Brain microvascular endothelial cell (primary cell): ENCODE data around the gene ACSL1.

Experiments used
- DNase-seq: peaks from one replicate; pipeline ENCODE4 v3.0.0-alpha.2; 2020
- H3K27ac ChIP-seq: fragments of 250-450 bp; sonication (Bioruptor Pico); 2 replicates; pipeline ENCODE4 v1.5.1; 2020; ENCODE audit warnings: mild to moderate bottlenecking, moderate library complexity
- H3K27me3 ChIP-seq: fragments of 250-450 bp; sonication (Bioruptor Pico); replicated peaks from 2 replicates; pipeline ENCODE4 v1.5.1; 2020; ENCODE audit warnings: mild to moderate bottlenecking
- H3K36me3 ChIP-seq: fragments of 250-450 bp; sonication (Bioruptor Pico); replicated peaks from 2 replicates; pipeline ENCODE4 v1.5.1; 2020; ENCODE audit warnings: mild to moderate bottlenecking
- H3K4me3 ChIP-seq: 2 replicates; pipeline ENCODE4 v1.5.1; 2011; ENCODE audit warnings: low read depth, mild to moderate bottlenecking, control low read depth, low read length, moderate library complexity
- in situ Hi-C: cut with HindIII; loops from 2 replicates; pipeline ENCODE4 v1.10.0; 2017; ENCODE audit warnings: low sequenced_read_pairs, low pct_ligation_motif_present
- TF ChIP-seq, protein P1 (sequence below): IDR thresholded peaks from 2 replicates; pipeline ENCODE4 v1.5.1; 2011; ENCODE audit warnings: low read depth, mild to moderate bottlenecking, moderate library complexity, low read length, control low read depth, inconsistent platforms; ENCODE audit errors: missing control alignments

Gene ACSL1

DNA sequence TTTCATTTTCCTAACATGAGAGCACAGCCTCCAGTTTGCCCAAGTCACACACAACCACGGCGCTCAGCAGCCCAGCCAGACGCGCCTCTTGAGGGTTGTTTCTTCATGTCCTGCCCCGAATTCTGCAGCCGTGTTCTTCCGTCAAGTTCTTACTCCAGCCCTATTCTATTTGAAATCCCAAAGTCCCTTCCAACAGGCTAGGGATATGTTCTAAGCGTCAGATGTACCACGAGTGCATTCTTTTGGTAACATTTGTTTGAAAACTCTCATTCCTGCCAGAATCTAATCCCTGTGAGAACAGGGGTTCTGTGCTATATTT lies 23.1 kb downstream of the ACSL1 start:
- no peaks in the 10 kb centered on the region for H3K36me3 ChIP-seq

DNA sequence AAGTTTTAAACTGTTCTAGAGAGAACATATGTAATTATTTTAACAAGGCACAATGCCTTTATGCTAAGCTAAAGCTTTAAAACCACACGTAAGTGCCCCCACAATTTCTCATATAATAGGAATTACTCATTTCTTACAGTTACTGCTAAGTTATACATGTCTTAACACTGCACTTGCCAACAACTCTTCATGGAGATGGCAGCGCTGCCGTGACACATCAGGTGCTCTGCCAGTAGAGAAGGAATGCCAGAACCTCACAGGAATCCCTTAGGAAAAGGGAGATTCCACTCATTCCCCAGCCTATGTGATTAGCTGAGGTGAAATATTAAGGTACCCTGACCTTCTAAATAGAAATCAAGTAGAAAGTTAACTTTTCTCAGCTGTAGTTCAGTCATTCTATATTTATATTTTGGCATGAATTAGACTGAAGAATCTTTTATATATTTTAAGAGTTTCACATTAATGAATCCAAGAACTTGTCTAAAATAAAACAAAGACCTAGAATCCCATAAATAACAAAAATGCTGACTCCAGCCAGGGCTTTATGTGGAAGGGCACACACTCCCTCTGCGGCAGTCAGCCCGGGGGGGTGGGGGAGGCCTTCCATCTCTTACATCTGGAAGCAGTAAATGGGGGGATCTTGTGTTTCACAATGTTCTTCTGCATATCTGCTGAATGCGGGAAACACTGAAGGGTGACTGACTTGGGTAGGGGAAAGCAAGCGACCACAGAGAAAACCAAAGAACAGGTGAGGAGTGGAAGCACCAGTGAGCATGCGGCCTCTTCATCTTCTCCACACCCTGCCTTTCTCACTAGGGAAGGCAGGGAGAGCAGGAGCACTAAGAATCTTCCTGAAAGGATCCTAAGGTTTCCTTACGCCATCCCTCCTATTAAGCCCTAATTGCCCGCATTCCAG lies 23.7 kb downstream of the ACSL1 start:
- Histone ChIP-seq H3K36me3 (no peaks in the 10 kb centered on the region), H3K27ac (no peak overlapping the region), H3K27me3 (no peaks in the 10 kb centered on the region), H3K4me3 (no peak overlapping the region)
- no peak for DNase-seq
- TF ChIP-seq, protein P1, sequence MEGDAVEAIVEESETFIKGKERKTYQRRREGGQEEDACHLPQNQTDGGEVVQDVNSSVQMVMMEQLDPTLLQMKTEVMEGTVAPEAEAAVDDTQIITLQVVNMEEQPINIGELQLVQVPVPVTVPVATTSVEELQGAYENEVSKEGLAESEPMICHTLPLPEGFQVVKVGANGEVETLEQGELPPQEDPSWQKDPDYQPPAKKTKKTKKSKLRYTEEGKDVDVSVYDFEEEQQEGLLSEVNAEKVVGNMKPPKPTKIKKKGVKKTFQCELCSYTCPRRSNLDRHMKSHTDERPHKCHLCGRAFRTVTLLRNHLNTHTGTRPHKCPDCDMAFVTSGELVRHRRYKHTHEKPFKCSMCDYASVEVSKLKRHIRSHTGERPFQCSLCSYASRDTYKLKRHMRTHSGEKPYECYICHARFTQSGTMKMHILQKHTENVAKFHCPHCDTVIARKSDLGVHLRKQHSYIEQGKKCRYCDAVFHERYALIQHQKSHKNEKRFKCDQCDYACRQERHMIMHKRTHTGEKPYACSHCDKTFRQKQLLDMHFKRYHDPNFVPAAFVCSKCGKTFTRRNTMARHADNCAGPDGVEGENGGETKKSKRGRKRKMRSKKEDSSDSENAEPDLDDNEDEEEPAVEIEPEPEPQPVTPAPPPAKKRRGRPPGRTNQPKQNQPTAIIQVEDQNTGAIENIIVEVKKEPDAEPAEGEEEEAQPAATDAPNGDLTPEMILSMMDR, result no peak
- in situ Hi-C loops, result no loop called here

More for the DNA sequence above, 23.1 kb downstream of the ACSL1 start:
- DNase-seq, result no peak
- in situ Hi-C loops, result no loop called here
- Histone ChIP-seq H3K27me3 (no peaks in the 10 kb centered on the region), H3K27ac (no peak overlapping the region), H3K4me3 (no peak overlapping the region)
- TF ChIP-seq, protein P1, result no peak

GRCh38 chr4:184798504-184798903 lies 27.3 kb downstream of the ACSL1 start:
- Histone ChIP-seq H3K27me3 (no peaks in the 10 kb centered on the region), H3K27ac (no peak overlapping the region), H3K36me3 (no peaks in the 10 kb centered on the region), H3K4me3 (no peak overlapping the region)
- TF ChIP-seq, protein P1, result no peak
- no peak for DNase-seq
- in situ Hi-C loops, result no loop called here

DNA sequence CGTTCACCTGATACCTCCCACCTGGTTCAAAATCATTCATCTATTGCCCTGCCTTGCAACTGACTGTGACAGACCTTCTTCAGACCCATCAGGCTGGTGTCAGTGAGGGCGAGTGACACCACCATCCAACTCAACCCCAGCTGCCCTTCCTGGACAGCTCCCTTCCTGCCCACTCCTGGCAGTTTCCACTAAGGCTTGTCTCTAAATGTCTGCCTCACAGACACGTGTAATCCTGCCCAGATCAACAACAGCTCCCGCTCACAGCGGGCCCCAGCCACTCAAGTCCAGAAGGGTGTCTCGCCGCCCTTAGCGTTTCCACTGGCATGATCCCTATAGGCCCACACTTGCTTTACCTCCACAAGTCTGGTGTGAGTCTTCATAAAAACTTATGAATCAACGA lies 28.9 kb downstream of the ACSL1 start:
- TF ChIP-seq, protein P1, result no peak
- no peak for DNase-seq
- no peak overlapping the region for H3K4me3 ChIP-seq
- in situ Hi-C loops, result no loop called here
- H3K27me3 ChIP-seq, result no peaks in the 10 kb centered on the region
- H3K27ac ChIP-seq, result no peak overlapping the region
- no peaks in the 10 kb centered on the region for H3K36me3 ChIP-seq

- in situ Hi-C loops, result no loop called here
- Histone ChIP-seq H3K36me3 (no peaks in the 10 kb centered on the region), H3K27ac (no peak overlapping the region), H3K4me3 (no peak overlapping the region), H3K27me3 (no peaks in the 10 kb centered on the region)
- DNase-seq, result no peak
- TF ChIP-seq, protein P1, result no peak
Measured at GRCh38 chr4:184795214-184795844, 30.4 kb downstream of the ACSL1 start.

GRCh38 chr4:184794470-184794869 lies 31.3 kb downstream of the ACSL1 start:
- Histone ChIP-seq H3K36me3 (no peaks in the 10 kb centered on the region), H3K27me3 (no peaks in the 10 kb centered on the region), H3K4me3 (no peak overlapping the region), H3K27ac (no peak overlapping the region)
- in situ Hi-C loops, result no loop called here
- DNase-seq, result no peak
- TF ChIP-seq, protein P1, result no peak
